ENCODE measurements around the gene CBS.
"Not testable (repeated sequence)": the region's sequence is repeated elsewhere in the genome, so short reads cannot be mapped to it uniquely, and the experiment has no call there.

CBS gene

DNA sequence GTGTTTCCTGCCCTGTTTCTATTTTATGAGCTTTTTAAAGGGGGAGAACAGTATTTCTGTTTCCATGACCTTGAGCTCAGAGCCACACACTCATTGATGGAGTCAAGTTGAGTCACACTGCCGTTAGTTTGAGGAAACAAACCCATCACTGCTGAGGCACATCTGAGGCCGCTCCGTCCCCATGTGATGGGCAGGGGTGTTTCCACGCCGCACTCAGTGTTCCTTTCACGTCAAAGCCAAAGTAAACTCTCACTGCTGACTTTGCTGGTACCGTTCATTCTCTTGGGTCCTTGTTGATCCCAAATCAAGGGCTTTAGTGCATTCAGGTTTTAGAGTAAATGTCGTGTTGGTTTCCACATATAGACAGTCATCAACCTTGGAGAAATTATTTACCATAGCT lies 52.5 kb downstream of the CBS start:
- DNase-seq, result no peak

DNA sequence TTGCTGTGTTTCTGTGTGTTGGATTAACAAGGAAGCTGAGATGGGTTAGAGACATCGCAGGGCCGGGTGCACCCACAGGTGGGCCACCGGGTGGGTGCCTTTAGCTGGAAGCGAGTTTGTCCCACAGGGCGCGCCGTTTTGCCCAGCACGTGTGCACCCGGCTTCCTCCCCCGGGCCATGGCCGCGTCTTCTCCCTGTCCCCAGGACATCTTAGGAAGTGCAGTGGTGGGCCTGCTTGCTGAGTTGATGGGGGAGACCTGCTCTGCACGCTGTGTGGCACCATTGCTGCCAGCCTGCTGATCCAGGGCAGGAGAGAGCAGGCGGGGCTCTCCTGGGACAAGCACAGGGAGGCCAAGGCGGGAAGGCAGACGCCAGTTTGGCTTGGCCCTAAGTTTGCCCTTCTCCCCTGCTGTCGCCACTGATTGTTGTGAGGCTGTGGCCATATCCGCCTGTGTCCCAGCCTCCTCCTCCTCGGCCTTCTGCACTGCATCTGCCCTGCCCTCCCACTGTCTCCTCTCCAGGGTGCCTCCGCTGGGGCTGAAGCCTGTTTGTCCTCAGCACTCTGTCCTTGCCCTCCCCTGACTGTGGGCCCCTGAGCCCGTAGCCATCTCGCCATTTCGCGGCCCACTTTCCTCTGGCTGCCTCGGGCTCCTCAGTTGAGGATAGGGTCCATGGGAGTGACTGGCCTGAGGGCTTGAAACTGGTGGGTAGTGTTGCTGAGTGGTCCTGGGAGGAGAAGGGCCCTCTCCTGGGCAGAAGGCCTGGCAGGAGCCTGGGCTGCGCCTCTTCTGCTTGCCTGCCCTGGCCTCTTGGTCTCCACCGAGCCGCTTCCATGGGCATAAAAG lies 53.7 kb downstream of the CBS start:
- no peak for DNase-seq

DNA sequence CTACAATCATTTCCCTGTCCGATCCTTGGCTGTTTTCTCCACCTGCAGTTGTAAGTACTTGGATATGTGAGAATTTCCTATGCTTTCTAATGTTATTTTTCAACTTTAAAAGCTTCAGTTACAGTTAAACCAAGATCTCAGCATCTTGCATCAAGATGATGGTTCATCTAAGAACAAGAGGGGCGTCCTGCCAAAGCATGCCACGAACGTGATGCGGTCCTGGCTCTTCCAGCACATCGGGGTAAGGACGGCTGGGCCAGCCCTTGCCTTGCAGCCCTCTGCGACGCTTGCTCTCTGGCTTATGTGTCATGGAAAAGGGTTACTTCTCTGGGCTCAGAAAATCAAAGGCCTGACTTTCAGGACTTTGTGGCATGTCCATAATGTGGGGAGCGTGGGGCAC lies 54.4 kb downstream of the CBS start:
- DNase-seq, result no peak

DNA sequence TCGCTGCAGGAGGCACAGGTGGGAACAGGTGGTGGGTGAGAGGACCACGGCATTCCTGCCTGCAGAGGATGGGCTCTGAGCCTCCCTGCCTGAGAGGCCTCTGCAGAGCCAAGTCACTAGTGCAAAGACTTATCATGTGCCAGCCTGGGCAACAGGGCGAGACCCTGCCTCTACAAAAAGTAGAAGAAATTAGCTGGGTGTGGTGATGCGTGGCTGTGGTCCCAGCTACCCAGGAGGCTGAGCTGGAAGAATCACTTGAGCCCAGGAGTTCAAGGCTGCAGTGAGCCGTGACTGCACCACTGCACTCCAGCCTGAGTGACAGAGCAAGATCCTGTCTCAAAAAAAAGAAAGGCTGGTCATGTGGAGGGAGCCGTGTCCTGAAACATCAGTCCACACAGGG lies 54.9 kb downstream of the CBS start:
- DNase-seq, result no peak

DNA sequence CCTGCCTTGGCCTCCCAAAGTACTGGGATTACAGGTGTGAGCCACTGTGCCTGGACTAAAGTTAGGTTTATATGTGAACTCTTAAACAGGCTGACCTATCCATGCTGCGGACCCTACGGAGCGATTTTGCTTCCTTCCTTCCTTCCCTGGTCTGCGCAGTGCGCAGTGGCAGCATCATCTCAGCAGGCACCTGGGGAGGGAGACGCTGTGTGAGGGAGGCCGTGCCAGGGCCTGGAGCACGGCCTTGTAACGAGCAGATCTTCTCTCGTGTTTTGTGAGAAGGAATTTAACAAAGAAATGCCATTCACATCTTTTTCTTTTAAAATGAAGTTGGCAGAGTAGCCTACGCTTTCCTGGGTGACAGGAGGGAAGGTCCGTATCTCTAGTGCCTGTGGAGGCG lies 55.5 kb downstream of the CBS start:
- DNase-seq, result no peak

DNA sequence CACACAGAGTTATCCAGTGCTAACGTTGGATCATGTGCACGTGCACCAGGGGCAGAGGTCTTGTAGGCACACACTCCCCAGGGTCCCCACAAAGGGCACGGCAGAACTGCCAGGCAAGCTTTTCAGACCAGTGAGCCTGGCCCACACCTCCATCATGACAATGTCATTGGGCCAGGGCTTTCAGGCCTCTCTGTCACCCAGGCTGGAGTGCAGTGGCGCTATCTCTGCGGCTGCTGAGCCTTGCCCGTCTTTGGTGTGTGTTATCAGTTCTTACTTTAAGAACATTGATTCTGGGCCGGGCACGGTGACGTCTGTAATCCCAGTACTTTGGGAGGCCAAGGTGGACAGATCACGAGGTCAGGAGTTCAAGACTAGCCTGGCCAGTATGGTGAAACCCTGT lies 57.1 kb downstream of the CBS start:
- DNase-seq, result no peak

DNA sequence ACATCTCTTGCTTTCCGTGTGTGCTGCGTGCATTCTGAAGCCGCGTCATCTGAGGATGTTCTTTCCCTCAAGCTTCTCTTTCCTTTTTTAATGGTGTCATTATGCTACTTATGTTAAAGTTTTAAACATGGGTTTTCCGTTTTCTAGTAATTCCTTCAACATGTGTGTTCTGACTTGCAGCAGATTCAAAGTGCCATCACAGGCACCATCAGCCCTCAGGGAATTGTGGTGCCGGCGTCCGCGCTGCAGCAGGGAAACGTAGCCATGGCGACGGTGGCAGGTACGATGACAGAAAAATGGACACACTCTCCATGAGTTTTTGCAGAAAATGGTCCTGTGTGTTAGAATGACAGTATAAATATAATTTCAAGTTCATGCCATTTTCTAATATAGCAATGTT lies 58.9 kb downstream of the CBS start:
- DNase-seq, result no peak

DNA sequence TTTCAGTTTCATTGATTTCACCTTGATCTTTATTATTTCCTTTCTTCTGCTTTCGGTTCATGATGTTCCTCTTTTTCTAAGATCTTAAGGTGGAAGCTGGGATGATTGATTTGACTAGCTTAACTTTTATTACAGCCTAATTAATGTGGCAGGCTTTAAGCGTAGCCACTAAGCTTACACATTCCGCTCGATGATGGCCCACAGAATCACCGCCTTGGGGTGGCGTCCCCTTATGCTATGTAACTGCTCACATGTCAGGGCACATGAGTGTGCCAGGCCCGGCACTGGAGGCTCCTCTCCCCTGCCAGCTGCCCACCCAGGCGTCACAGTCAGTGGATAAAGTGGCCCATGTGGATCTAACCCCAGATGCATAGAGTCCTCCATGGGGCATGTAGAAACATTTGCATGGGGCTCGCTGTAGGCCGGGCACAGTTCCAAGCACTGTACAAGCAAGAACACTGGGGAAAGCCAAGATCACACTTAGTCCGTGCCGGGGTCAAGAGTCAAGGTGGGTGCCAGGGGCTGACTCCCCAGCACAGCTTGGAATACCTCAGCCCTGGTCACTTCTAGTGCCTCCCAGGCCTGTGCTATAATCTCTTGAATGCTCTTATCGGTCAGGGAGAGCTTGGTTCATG lies 59.6 kb downstream of the CBS start:
- DNase-seq, result no peak

DNA sequence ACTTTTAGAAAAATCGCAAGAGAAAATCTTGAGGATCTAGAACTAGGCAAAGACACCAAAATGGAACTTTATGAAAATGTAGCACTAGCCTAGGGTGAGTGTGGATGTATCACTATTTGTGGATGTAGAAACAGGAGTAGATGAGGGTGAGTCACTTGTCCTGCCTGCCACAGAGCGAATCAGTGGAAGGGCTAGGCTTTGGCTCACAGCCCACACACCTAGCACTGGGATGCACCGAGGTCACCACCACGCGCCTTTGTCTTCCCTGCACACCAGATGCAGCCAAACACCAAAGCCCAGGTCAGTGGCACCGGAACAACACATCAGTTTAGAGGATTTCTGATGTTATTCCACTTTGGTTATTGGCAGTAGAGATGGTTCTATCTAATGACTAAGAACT lies 63.0 kb downstream of the CBS start:
- no peak for DNase-seq

DNA sequence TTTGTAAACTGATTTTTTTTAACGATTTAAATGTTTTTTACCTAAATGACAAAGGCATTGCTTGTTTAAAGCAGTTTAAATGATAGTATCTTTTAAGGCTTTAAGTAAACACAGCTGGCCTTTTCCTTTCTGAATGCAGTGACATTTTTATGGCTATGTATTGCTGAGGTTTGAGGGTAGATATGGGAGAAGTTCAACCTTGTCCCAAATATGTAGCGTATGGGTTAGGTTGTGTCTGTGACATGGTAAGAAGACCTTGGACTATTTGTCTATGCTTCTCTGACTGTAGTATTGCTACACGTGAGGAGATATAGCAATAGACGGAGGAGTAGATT lies 68.8 kb downstream of the CBS start:
- DNase-seq, result no peak

DNA sequence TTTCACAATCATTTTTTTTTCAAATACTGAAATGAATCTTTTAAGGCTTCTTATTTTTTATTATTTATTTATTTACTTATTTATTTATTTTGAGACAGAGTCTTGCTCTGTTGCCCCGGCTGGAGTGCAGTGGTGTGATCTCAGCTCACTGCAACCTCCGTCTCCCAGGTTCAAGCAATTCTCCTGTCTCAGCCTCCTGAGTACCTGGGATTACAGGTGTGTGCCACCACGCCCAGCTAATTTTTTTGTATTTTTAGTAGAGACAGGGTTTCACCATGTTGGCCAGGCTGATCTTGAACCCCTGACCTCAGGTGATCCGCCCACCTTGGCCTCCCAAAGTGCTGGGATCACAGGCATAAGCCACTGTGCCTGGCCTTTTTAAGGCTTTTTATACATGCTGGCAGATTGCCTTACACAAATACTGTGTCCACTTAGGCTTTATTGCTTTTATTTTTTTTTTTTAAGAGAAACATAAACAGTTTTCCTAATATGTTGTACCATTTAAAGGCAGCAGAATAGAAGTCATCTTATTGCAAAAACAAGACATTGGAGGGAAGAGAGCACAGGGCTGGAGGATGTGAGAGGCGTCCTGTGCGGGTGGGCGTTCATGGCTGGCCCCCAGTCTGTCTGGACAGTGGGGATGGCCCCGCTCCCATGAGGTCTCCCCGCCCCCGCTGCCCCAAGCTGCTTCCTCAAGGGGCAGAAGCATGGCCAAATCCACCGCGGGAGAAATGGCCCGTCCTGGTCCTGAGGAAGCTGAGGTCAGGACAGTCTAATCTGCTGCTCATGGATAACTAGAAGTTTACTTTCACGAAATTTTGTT lies 69.4 kb downstream of the CBS start:
- not testable (repeated sequence) for DNase-seq

DNA sequence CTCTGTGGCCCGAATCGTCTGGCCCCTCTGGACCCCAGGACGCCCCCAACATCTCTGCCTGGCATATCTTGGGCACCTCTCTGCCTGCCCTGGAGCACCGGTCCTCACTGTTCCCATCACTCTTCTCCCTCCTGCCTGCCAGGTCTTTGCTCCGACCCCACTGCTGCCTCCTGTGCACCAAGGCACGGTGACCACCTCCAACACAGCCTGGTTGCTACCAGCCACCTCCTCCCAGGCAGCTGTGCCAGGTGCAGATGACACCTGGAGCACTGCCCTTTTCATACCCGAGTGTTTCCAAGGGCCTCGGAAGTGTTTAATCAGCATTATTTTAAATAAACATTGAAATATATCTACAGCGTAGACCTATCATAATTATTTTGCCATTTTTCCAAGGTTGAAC lies 70.0 kb downstream of the CBS start:
- DNase-seq, result no peak

DNA sequence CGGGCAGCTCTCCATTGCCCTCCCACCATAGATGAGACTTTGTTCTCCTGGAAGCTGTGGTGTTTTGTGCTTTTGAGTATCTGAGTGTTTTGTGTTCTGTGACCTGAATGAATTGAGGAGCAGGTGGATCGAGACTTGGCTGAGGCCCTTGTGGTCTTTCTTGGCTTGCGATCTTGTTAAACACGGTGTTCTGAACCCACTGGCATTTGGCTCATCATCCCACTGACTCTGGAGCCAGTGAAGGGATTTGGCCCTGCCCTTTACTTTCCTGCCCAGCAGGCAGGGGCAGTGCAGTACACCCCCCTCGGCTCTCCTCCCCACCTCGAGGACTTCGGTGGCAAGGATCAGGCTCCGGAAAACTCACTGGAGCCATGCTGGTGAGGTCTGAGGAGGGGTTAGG lies 70.7 kb downstream of the CBS start:
- no peak for DNase-seq

Data from activated CD4-positive, CD25-positive, alpha-beta regulatory T cell treated with anti-CD3 and anti-CD28 coated beads, Interleukin-2, amount 50 U/mL, for 72 hours (primary cell).